HepG2 (cell line): ENCODE results near the gene IHH. TPM values are rescaled to one million over a fixed set of nuclear protein-coding genes. Genes with fewer than 3 reads are reported as not detected.

ENCODE experiments used
- ATAC-seq: fragments of 200-7000 bp; cut with Tn5 transposase; 3 replicates; pipeline ENCODE4 v1.9.1; 2020; ENCODE audit warnings: mild to moderate bottlenecking, moderate library complexity
- BruUV-seq: library from RNA; stranded (reverse); fragments of 400-500 nt; replicated peaks from 2 replicates; lab custom pipeline; 2021; lab: Mats Ljungman, UMichigan
- CTCF ChIA-PET: fragments of 300-600 bp; formaldehyde crosslinking; extraction: SDS; loops from one replicate; lab custom pipeline; 2021; ENCODE audit warnings: low total read pairs, inconsistent platforms, low intra/inter-chr PET ratio; lab: Yijun Ruan, JAX
- POLR2A ChIA-PET: fragments of 350-600 bp; sonication (Branson Sonifier 250); formaldehyde crosslinking; loops from one replicate; lab custom pipeline; 2020; ENCODE audit warnings: antibody characterized with exemption, inconsistent platforms; lab: Yijun Ruan, JAX
- DNase-seq: peaks from one replicate; pipeline ENCODE4 v3.0.0-alpha.2; 2015; ENCODE audit warnings: low spot score
- FAIRE-seq: peaks from 3 replicates; lab custom pipeline; 2011; peaks lifted over from hg19 to GRCh38; lab: Jason Lieb, UNC
- H2AFZ ChIP-seq: one replicate; pipeline ENCODE4 v1.6.1; 2011; ENCODE audit warnings: low read length, inconsistent platforms
- H3K27ac ChIP-seq: fragments of 300-600 bp; 3 replicates; pipeline ENCODE4 v1.8.0; 2011; ENCODE audit warnings: mixed run types, mild to moderate bottlenecking, mixed read lengths, low read length, inconsistent platforms; ENCODE audit not compliant: insufficient read depth; ENCODE audit errors: extremely low read length
- H3K27me3 ChIP-seq, 2 experiments: fragments of 200-600 bp in 1 of 2; 2 replicates in 1 of 2; 3 replicates in 1 of 2; pipeline versions ENCODE4 v1.6.0 to v1.8.0; 2011; ENCODE audit warnings: low read length in 2 of 2, mild to moderate bottlenecking in 2 of 2, moderate library complexity in 2 of 2, inconsistent platforms in 1 of 2; ENCODE audit not compliant: insufficient read depth in 2 of 2, control insufficient read depth in 1 of 2
- H3K36me3 ChIP-seq, 2 experiments: fragments of 200-600 bp in 1 of 2; replicated peaks in 1 of 2; 2 replicates in 1 of 2; 3 replicates in 1 of 2; pipeline versions ENCODE4 v1.5.1 to v1.8.0; 2011; ENCODE audit warnings: low read length in 2 of 2, inconsistent platforms in 1 of 2; ENCODE audit not compliant: insufficient read depth in 2 of 2, control insufficient read depth in 1 of 2
- H3K4me1 ChIP-seq: 2 replicates; pipeline ENCODE4 v1.5.1; 2012; ENCODE audit warnings: low read length, inconsistent platforms; ENCODE audit not compliant: insufficient read depth
- H3K4me2 ChIP-seq: 2 replicates; pipeline ENCODE4 v1.6.0; 2011; ENCODE audit warnings: low read depth, low read length, inconsistent platforms
- H3K4me3 ChIP-seq, 3 experiments: fragments of 200-600 bp in 1 of 3; sonication (generic), shearing (Covaris generic) in 1 of 3; replicated peaks in 1 of 3; 2 replicates each; pipeline ENCODE4 v1.5.1; 2011 to 2016; ENCODE audit warnings: low read length in 3 of 3, inconsistent platforms in 2 of 3, low read depth in 2 of 3, mild to moderate bottlenecking in 2 of 3, control low read depth in 1 of 3, mixed read lengths in 1 of 3; ENCODE audit not compliant: insufficient read depth in 1 of 3
- H3K79me2 ChIP-seq: one replicate; pipeline ENCODE4 v1.6.1; 2011; ENCODE audit warnings: low read length, inconsistent platforms; ENCODE audit not compliant: insufficient read depth
- H3K9ac ChIP-seq: 2 replicates; pipeline ENCODE4 v1.6.0; 2011; ENCODE audit warnings: mild to moderate bottlenecking, low read depth, low read length, inconsistent platforms; ENCODE audit not compliant: insufficient read depth
- H3K9me3 ChIP-seq: 2 replicates; pipeline ENCODE4 v1.5.1; 2012; ENCODE audit warnings: mild to moderate bottlenecking, low read length
- H4K20me1 ChIP-seq: 2 replicates; pipeline ENCODE4 v1.6.0; 2011; ENCODE audit warnings: inconsistent platforms, mild to moderate bottlenecking, low read length, moderate library complexity; ENCODE audit not compliant: insufficient read depth
- AHR ChIP-seq: IDR thresholded peaks from 2 replicates; pipeline ENCODE4 v1.6.1; 2018; ENCODE audit warnings: missing genetic modification reagents, missing compliant biosample characterization
- FOSL2 ChIP-seq: sonication (generic); formaldehyde crosslinking; IDR thresholded peaks from 2 replicates; pipeline ENCODE4 v1.4.0; 2020; ENCODE audit warnings: missing genetic modification reagents
- KDM4B ChIP-seq: sonication (generic); formaldehyde crosslinking; IDR thresholded peaks from 2 replicates; pipeline ENCODE4 v1.4.0; 2020; ENCODE audit warnings: missing genetic modification reagents
- NKX3-1 ChIP-seq: sonication (generic); formaldehyde crosslinking; IDR thresholded peaks from 2 replicates; pipeline ENCODE4 v1.5.0; 2020; ENCODE audit warnings: missing genetic modification reagents
- POLR2AphosphoS5 ChIP-seq: IDR thresholded peaks from 2 replicates; pipeline ENCODE4 v1.6.1; 2012; ENCODE audit warnings: low read depth, low read length
- REPIN1 ChIP-seq: sonication (generic); formaldehyde crosslinking; IDR thresholded peaks from 2 replicates; pipeline ENCODE4 v1.8.0; 2022; ENCODE audit warnings: missing genetic modification reagents, low read depth, mild to moderate bottlenecking, borderline replicate concordance
- SALL1 ChIP-seq: sonication (generic); formaldehyde crosslinking; IDR thresholded peaks from 2 replicates; pipeline ENCODE4 v1.8.0; 2022; ENCODE audit warnings: mild to moderate bottlenecking, missing genetic modification reagents
- TIGD3 ChIP-seq: sonication (generic); formaldehyde crosslinking; IDR thresholded peaks from 2 replicates; pipeline ENCODE4 v1.5.1; 2020; ENCODE audit warnings: mild to moderate bottlenecking, missing genetic modification reagents, borderline replicate concordance
- ZFX ChIP-seq: sonication (generic); formaldehyde crosslinking; IDR thresholded peaks from 2 replicates; pipeline ENCODE4 v1.4.0; 2020; ENCODE audit warnings: mild to moderate bottlenecking, low read depth, missing genetic modification reagents, moderate library complexity
- ZNF232 ChIP-seq: sonication (generic); formaldehyde crosslinking; IDR thresholded peaks from 2 replicates; pipeline ENCODE4 v1.4.0; 2020; ENCODE audit warnings: missing genetic modification reagents, borderline replicate concordance
- ZNF235 ChIP-seq: sonication (generic); formaldehyde crosslinking; IDR thresholded peaks from 2 replicates; pipeline ENCODE4 v1.8.1; 2023; ENCODE audit warnings: mild to moderate bottlenecking, missing genetic modification reagents, borderline replicate concordance
- ZNF296 ChIP-seq: sonication (generic); formaldehyde crosslinking; conservative IDR thresholded peaks from 2 replicates; pipeline ENCODE4 v1.5.0; 2020; ENCODE audit warnings: mild to moderate bottlenecking, missing genetic modification reagents
- WGBS: methylation state at CpG from one replicate; pipeline ENCODE4 v1.1.6; 2017; ENCODE audit warnings: low lambda C conversion rate; 5-methylcytosine and 5-hydroxymethylcytosine counted together
- in situ Hi-C: cut with HindIII; loops from 2 replicates; pipeline ENCODE4 v1.10.0; 2017; ENCODE audit warnings: low pct_unique_long_range_greater_than_20kb; ENCODE audit not compliant: extremely low pct_ligation_motif_present
- intact Hi-C: fragments of 100-400 bp; cut with micrococcal nuclease; formaldehyde crosslinking; loops from one replicate; pipeline ENCODE4 v1.10.0; 2022; ENCODE audit not compliant: unreplicated experiment
- polyA plus RNA-seq, 8 experiments: library from polyadenylated mRNA; depleted of rRNA in 3 of 8; stranded (reverse) in 7 of 8; unstranded in 1 of 8; fragments of >200 nt; fragmentation: Illumina TruSeq in 4 of 8; extraction: Trizol in 4 of 8; gene quantifications; 2 replicates each; pipeline versions ENCODE4 v1.2.1 to v1.2.3, GENCODE V29; 2011 to 2016; ENCODE audit warnings: low read depth in 4 of 8, missing spikeins in 1 of 8, mixed read lengths in 1 of 8; ENCODE audit not compliant: insufficient read depth in 1 of 8
- total RNA-seq, 5 experiments: library from RNA; depleted of rRNA; stranded (reverse); fragments of >200 nt; fragmentation: Illumina TruSeq; extraction: Trizol; gene quantifications; 2 replicates each; pipeline ENCODE4 v1.2.3, GENCODE V29; 2016; ENCODE audit warnings: low read depth in 1 of 5
- TF ChIP-seq, protein P1 (sequence below): sonication (generic); formaldehyde crosslinking; IDR thresholded peaks from 2 replicates; pipeline ENCODE4 v1.4.0; 2020; ENCODE audit warnings: missing genetic modification reagents, low read depth, mild to moderate bottlenecking, borderline replicate concordance
- TF ChIP-seq, protein P2 (sequence below): IDR thresholded peaks from 2 replicates; pipeline ENCODE4 v1.6.1; 2016; ENCODE audit warnings: low read depth, borderline replicate concordance

IHH gene
- total and polyA plus RNA-seq, 2 of the 13 experiments (the other 11 are each of a cell fraction or from before 2014, with no cell fraction given) = 0.42 TPM; not detected in 1

DNA sequence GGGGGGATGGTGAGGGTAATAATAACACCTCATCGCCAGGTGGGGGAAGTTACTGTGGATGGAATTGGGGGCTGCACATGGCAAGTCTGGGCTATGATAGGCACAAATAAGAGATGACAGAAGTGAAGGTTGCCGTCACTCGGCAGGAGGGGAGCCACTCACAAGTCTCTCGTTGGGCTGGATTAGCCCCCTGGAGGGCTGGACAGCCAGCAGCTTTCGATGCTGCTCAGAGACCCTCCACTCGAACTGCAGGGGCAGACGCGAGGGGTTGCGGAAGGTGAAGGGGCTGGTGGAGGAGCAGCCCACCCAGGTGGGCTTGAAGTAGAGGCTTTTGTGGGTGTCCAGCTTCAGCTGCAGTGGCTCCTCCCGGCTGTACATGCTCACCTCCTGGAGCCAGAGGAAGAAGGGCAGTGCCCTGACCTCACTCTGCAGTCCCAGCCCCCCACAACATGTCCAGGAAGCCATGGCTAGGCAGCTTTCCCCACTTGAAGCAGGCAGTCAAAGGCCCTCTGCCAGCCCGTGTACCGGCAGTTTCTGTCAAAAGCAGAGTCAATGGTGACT is 37.6 kb downstream of the IHH start:
- H2AFZ ChIP-seq = no peak overlapping the region
- DNase-seq = no peak
- H3K9ac ChIP-seq = no peak overlapping the region
- peaks cover 19% of the 10 kb centered on the region; the same call in 1 of the 2 replicates for H4K20me1 ChIP-seq
- no peaks in the 10 kb centered on the region for H3K79me2 ChIP-seq
- H3K4me1 ChIP-seq = no peaks in the 10 kb centered on the region
- no peak overlapping the region for H3K27ac ChIP-seq
- POLR2A ChIA-PET = no interaction called here
- BruUV-seq = no TSS peak
- no peak overlapping the region for H3K4me3 ChIP-seq
- FAIRE-seq = no peak
- CTCF ChIA-PET = no interaction called here
- WGBS = 34% methylated on average over 12 of the region's 12 CpGs
- H3K27me3 ChIP-seq = peaks cover 40 to 94% of the 10 kb centered on the region in 2 experiments
- H3K36me3 ChIP-seq = no peaks in the 10 kb centered on the region
- no peak overlapping the region for H3K4me2 ChIP-seq
- intact Hi-C loops (no loop called here), in situ Hi-C loops (no loop called here)
- no peaks in the 10 kb centered on the region for H3K9me3 ChIP-seq
- no peak for ATAC-seq
- TF ChIP-seq ZNF235 (CRISPR knock-in tag) (no peak), FOSL2 (CRISPR knock-in tag) (no peak), SALL1 (CRISPR knock-in tag) (no peak), REPIN1 (CRISPR knock-in tag) (no peak), AHR (CRISPR knock-in tag) (no peak; the same call in 1 of the 2 replicates), ZNF232 (CRISPR knock-in tag) (no peak), TIGD3 (CRISPR knock-in tag) (no peak), ZFX (CRISPR knock-in tag) (no peak), KDM4B (CRISPR knock-in tag) (no peak), NKX3-1 (CRISPR knock-in tag) (no peak), ZNF296 (no peak), POLR2AphosphoS5 (no peak)
- TF ChIP-seq, protein P1, sequence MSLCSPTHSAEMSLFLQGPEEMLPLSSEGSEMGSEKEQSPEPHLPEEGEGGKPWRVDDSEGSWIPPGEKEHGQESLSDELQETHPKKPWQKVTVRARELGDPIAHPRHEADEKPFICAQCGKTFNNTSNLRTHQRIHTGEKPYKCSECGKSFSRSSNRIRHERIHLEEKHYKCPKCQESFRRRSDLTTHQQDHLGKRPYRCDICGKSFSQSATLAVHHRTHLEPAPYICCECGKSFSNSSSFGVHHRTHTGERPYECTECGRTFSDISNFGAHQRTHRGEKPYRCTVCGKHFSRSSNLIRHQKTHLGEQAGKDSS (CRISPR knock-in tag) = no peak
- TF ChIP-seq, protein P2, sequence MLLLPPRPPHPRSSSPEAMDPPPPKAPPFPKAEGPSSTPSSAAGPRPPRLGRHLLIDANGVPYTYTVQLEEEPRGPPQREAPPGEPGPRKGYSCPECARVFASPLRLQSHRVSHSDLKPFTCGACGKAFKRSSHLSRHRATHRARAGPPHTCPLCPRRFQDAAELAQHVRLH = no peak
